GM23338 (cell line): ENCODE measurements around the gene SNTG2. TPM values are rescaled to one million over a fixed set of nuclear protein-coding genes. Genes with fewer than 3 reads are reported as not detected.

Source experiments
- ATAC-seq: fragments of 200-7000 bp; cut with Tn5 transposase; 3 replicates; pipeline ENCODE4 v1.9.1; 2020
- DNase-seq: peaks from one replicate; pipeline ENCODE4 v3.0.0-alpha.2; 2015; ENCODE audit warnings: low spot score
- H2AFZ ChIP-seq: fragments of 200-600 bp; sonication (generic); 2 replicates; pipeline ENCODE4 v1.8.0; 2016; ENCODE audit warnings: antibody characterized with exemption, mild to moderate bottlenecking, moderate library complexity
- H3F3A ChIP-seq: fragments of 200-600 bp; sonication (generic); replicated peaks from 2 replicates; pipeline ENCODE4 v1.8.0; 2017; ENCODE audit warnings: antibody characterized with exemption, mixed run types, low read depth
- H3K27ac ChIP-seq: fragments of 200-600 bp; sonication (generic); 2 replicates; pipeline ENCODE4 v1.6.1; 2016; ENCODE audit warnings: low read depth
- H3K27me3 ChIP-seq: fragments of 200-600 bp; sonication (generic); 2 replicates; pipeline ENCODE4 v1.8.0; 2016; ENCODE audit warnings: mild to moderate bottlenecking, mixed run types, moderate library complexity; ENCODE audit not compliant: insufficient read depth
- H3K36me3 ChIP-seq: fragments of 200-600 bp; sonication (generic); 2 replicates; pipeline ENCODE4 v1.8.0; 2016; ENCODE audit warnings: mild to moderate bottlenecking; ENCODE audit not compliant: insufficient read depth
- H3K4me1 ChIP-seq: fragments of 200-600 bp; sonication (generic); 2 replicates; pipeline ENCODE4 v1.8.0; 2016; ENCODE audit warnings: mild to moderate bottlenecking, moderate library complexity; ENCODE audit not compliant: insufficient read depth
- H3K4me2 ChIP-seq: fragments of 200-600 bp; sonication (generic); 2 replicates; pipeline ENCODE4 v1.7.1; 2017; ENCODE audit warnings: mixed run types
- H3K4me3 ChIP-seq: fragments of 200-600 bp; sonication (generic); 2 replicates; pipeline ENCODE4 v1.6.1; 2016; ENCODE audit warnings: mixed run types
- H3K79me2 ChIP-seq: fragments of 200-600 bp; sonication (generic); replicated peaks from 2 replicates; pipeline ENCODE4 v1.8.0; 2017; ENCODE audit warnings: mild to moderate bottlenecking; ENCODE audit not compliant: insufficient read depth
- H3K9me2 ChIP-seq: fragments of 200-600 bp; sonication (generic); 2 replicates; pipeline ENCODE4 v1.8.0; 2017; ENCODE audit not compliant: insufficient read depth
- H4K20me1 ChIP-seq: fragments of 200-600 bp; sonication (generic); replicated peaks from 2 replicates; pipeline ENCODE4 v1.8.0; 2017; ENCODE audit warnings: mild to moderate bottlenecking; ENCODE audit not compliant: insufficient read depth
- H3K27ac Mint-ChIP-seq: 2 replicates; pipeline ENCODE4 v1.8.0; 2020; ENCODE audit warnings: inconsistent platforms, mild to moderate bottlenecking, moderate library complexity, mixed read lengths
- H3K27me3 Mint-ChIP-seq: 3 replicates; pipeline ENCODE4 v1.8.0; 2022; ENCODE audit warnings: low read depth, mild to moderate bottlenecking, moderate library complexity, mixed read lengths, inconsistent platforms; ENCODE audit not compliant: insufficient read depth, poor library complexity
- H3K36me3 Mint-ChIP-seq: 3 replicates; pipeline ENCODE4 v1.8.0; 2021; ENCODE audit warnings: low read depth, mild to moderate bottlenecking, inconsistent platforms, moderate library complexity, mixed read lengths
- H3K4me1 Mint-ChIP-seq: 3 replicates; pipeline ENCODE4 v1.8.0; 2020; ENCODE audit warnings: mild to moderate bottlenecking, inconsistent platforms, mixed read lengths
- H3K4me3 Mint-ChIP-seq: 3 replicates; pipeline ENCODE4 v1.8.0; 2021; ENCODE audit warnings: moderate library complexity, mild to moderate bottlenecking, inconsistent platforms, mixed read lengths
- H3K9me3 Mint-ChIP-seq: 3 replicates; pipeline ENCODE4 v1.8.0; 2020; ENCODE audit warnings: moderate library complexity, mild to moderate bottlenecking, inconsistent platforms, mixed read lengths
- CREB1 ChIP-seq: fragments of 250-450 bp; sonication (Bioruptor Pico); IDR thresholded peaks from 2 replicates; pipeline ENCODE4 v1.5.0; 2020; ENCODE audit warnings: low read depth, mild to moderate bottlenecking, moderate library complexity
- CTCF ChIP-seq, 2 experiments: fragments of 200-600 bp in 1 of 2; sonication (generic) in 1 of 2; conservative IDR thresholded peaks; 2 replicates each; pipeline versions ENCODE4 v1.5.1 to v1.6.1; 2016 to 2017; ENCODE audit warnings: antibody characterized with exemption in 2 of 2, low read depth in 2 of 2, mild to moderate bottlenecking in 2 of 2, moderate library complexity in 1 of 2
- ETS1 ChIP-seq: IDR thresholded peaks from 2 replicates; pipeline ENCODE4 v1.6.1; 2016; ENCODE audit warnings: antibody characterized with exemption
- EZH2 ChIP-seq: fragments of 200-600 bp; sonication (generic); IDR thresholded peaks from one replicate; pipeline ENCODE4 v1.8.0; 2017; ENCODE audit warnings: antibody characterized with exemption, mild to moderate bottlenecking, low read depth; ENCODE audit not compliant: unreplicated experiment
- EZH2phosphoT487 ChIP-seq: fragments of 200-600 bp; sonication (generic); IDR thresholded peaks from one replicate; pipeline ENCODE4 v1.8.1; 2018; ENCODE audit warnings: antibody characterized with exemption; ENCODE audit not compliant: unreplicated experiment
- JUNB ChIP-seq: IDR thresholded peaks from one replicate; pipeline ENCODE4 v1.6.1; 2016; ENCODE audit warnings: antibody characterized with exemption; ENCODE audit not compliant: unreplicated experiment
- NANOG ChIP-seq: IDR thresholded peaks from 2 replicates; pipeline ENCODE4 v1.6.1; 2016; ENCODE audit warnings: antibody characterized with exemption, borderline replicate concordance
- POLR2AphosphoS5 ChIP-seq: IDR thresholded peaks from 2 replicates; pipeline ENCODE4 v1.6.1; 2016; ENCODE audit warnings: antibody characterized with exemption, low read depth
- REST ChIP-seq: IDR thresholded peaks from one replicate; pipeline ENCODE4 v1.6.1; 2018; ENCODE audit warnings: antibody characterized with exemption; ENCODE audit not compliant: unreplicated experiment
- STAT1 ChIP-seq: IDR thresholded peaks from one replicate; pipeline ENCODE4 v1.6.1; 2016; ENCODE audit warnings: antibody characterized with exemption; ENCODE audit not compliant: unreplicated experiment
- ZNF114 ChIP-seq: fragments of 250-450 bp; sonication (Bioruptor Pico); IDR thresholded peaks from 2 replicates; pipeline ENCODE4 v1.5.0; 2020; ENCODE audit warnings: mild to moderate bottlenecking, moderate library complexity
- ZNF331 ChIP-seq: fragments of 250-450 bp; sonication (Bioruptor Pico); IDR thresholded peaks from 2 replicates; pipeline ENCODE4 v1.5.0; 2020; ENCODE audit warnings: low read depth, mild to moderate bottlenecking, moderate library complexity
- ZNF462 ChIP-seq: fragments of 250-450 bp; sonication (Bioruptor Pico); IDR thresholded peaks from 2 replicates; pipeline ENCODE4 v1.5.0; 2020; ENCODE audit warnings: mild to moderate bottlenecking, moderate library complexity
- polyA plus RNA-seq: library from polyadenylated mRNA; unstranded; fragments of >200 nt; fragmentation: Nextera tagmentation; extraction: Ambion mirVana; gene quantifications from 2 replicates; pipeline ENCODE4 v1.2.1, GENCODE V29; 2016
- total RNA-seq: library from RNA; depleted of rRNA; stranded (reverse); fragments of >200 nt; shearing (Covaris generic); gene quantifications from 2 replicates; pipeline ENCODE4 v1.2.3, GENCODE V29; 2014

Gene SNTG2
- total and polyA plus RNA-seq, 2 experiments from 2014 or later: 27.5 to 60.4 TPM

DNA sequence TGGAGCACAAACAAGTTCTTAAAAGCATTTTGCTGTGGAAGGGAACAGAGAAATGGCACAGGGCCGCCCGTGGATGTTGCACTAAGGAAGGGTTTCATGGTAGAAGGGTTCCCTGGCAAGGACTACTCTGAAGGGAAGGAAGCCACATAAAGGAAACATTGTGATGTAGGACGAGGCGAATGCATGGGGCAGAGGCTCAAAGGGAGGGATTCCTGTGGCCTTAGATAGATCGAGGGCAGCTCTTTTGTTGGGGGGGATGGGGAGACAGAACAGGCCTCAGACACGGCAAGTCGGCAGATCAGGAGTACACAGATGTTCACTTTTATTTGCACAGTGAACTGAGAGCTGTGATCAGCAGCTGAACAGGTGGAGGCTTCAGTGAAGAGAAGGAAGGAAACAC, 205.4 kb downstream of the SNTG2 start:
- H3K36me3 Mint-ChIP-seq: peaks cover 14% of the 10 kb centered on the region
- H3K27me3 Mint-ChIP-seq: no peaks in the 10 kb centered on the region
- Histone ChIP-seq H3K4me1 (no peaks in the 10 kb centered on the region), H3K27me3 (no peaks in the 10 kb centered on the region), H2AFZ (no peak overlapping the region), H3K9me2 (no peaks in the 10 kb centered on the region), H4K20me1 (no peaks in the 10 kb centered on the region; the same call in 1 of the 2 replicates), H3K27ac (no peak overlapping the region), H3K36me3 (no peaks in the 10 kb centered on the region), H3F3A (no peaks in the 10 kb centered on the region), H3K4me2 (no peak overlapping the region), H3K79me2 (no peaks in the 10 kb centered on the region), H3K4me3 (no peak overlapping the region)
- no peak overlapping the region for H3K27ac Mint-ChIP-seq
- peak; percentile 68 for ATAC-seq
- H3K4me3 Mint-ChIP-seq: no peak overlapping the region
- H3K9me3 Mint-ChIP-seq: no peaks in the 10 kb centered on the region
- TF ChIP-seq REST: no peak
- TF ChIP-seq NANOG: no peak
- TF ChIP-seq ETS1: no peak
- TF ChIP-seq ZNF331: no peak
- no peak for TF ChIP-seq EZH2phosphoT487
- no peak for TF ChIP-seq CREB1
- TF ChIP-seq STAT1: no peak
- no peak for TF ChIP-seq JUNB
- no peak for TF ChIP-seq ZNF462
- TF ChIP-seq CTCF (conservative IDR thresholded peaks at IDR 0.05; ENCODE audit: low read depth in 2 of 2): no peak
- no peak for TF ChIP-seq POLR2AphosphoS5
- no peak for TF ChIP-seq EZH2
- no peak for TF ChIP-seq ZNF114 (CRISPR knock-in tag)
- DNase-seq: no peak
- no peaks in the 10 kb centered on the region for H3K4me1 Mint-ChIP-seq
